Mammary epithelial cell (primary cell): Measurements from ENCODE around the gene KAZALD1.

Experiments
- CTCF ChIP-seq, 2 donors: IDR thresholded peaks in 1 of 2; conservative IDR thresholded peaks in 1 of 2; 2 replicates each; pipeline ENCODE4 v1.5.1; 2011 to 2012; ENCODE audit warnings: inconsistent platforms in 2 of 2, low read length in 2 of 2, mild to moderate bottlenecking in 2 of 2, control low read depth in 1 of 2, low read depth in 1 of 2; ENCODE audit not compliant: insufficient read depth in 1 of 2; ENCODE audit errors: extremely low read depth in 1 of 2
- EZH2 ChIP-seq: IDR thresholded peaks from 2 replicates; pipeline ENCODE4 v1.6.1; 2012; ENCODE audit warnings: low read length, inconsistent platforms, borderline replicate concordance

- TF ChIP-seq CTCF (conservative IDR thresholded peaks at IDR 0.05 in 1 of 2, IDR thresholded peaks at IDR 0.05 in 1 of 2; ENCODE audit: extremely low read depth in 1 of 2, insufficient read depth in 1 of 2, low read depth in 1 of 2, low read length in 2 of 2) (no peak), EZH2 (no peak)
Measured at GRCh38 chr10:101106351-101106750, 44.6 kb downstream of the KAZALD1 start.
